Suprapubic skin (tissue), 4 donors: Measurements from ENCODE around the gene EPB41L5.

Source experiments
- EP300 ChIP-seq: sonication (generic); formaldehyde crosslinking; IDR thresholded peaks from one replicate; pipeline ENCODE4 v1.6.1; 2017; ENCODE audit warnings: antibody characterized with exemption
- POLR2A ChIP-seq, 2 donors: fragments of 450-650 bp; IDR thresholded peaks; one replicate each; pipeline ENCODE4 v1.6.1; 2017; ENCODE audit warnings: antibody characterized with exemption in 2 of 2, mild to moderate bottlenecking in 2 of 2, moderate library complexity in 2 of 2
- POLR2AphosphoS5 ChIP-seq, 3 donors: sonication (generic); formaldehyde crosslinking; IDR thresholded peaks; one replicate each; pipeline ENCODE4 v1.6.1; 2017; ENCODE audit warnings: antibody characterized with exemption in 3 of 3
- TF ChIP-seq, protein P1 (sequence below), 2 donors: fragments of 200-600 bp in 1 of 2; fragments of 450-650 bp in 1 of 2; sonication (generic) in 1 of 2; IDR thresholded peaks; one replicate each; pipeline ENCODE4 v1.5.1; 2016 to 2019; ENCODE audit warnings: antibody characterized with exemption in 2 of 2, mild to moderate bottlenecking in 1 of 2, moderate library complexity in 1 of 2

DNA sequence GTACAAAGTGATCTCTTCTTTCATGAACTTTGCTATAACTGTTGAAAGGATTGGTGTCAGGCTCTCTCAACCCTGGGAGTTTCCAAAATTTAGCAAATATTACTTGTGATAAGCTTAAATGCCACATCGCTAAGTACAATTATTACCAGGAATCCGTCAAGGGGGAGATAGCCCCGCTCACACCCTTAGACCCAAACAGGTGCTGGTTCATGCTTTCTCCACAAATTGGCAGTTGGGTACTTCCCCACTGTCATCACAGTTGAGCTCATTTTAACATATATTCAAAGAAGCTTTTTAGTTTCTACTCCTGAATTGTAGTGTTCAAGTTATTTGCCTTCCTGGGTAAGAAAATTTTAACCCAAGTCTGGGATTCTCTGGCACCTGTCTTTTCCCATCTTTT is 29.8 kb upstream of the EPB41L5 start:
- TF ChIP-seq, protein P1, sequence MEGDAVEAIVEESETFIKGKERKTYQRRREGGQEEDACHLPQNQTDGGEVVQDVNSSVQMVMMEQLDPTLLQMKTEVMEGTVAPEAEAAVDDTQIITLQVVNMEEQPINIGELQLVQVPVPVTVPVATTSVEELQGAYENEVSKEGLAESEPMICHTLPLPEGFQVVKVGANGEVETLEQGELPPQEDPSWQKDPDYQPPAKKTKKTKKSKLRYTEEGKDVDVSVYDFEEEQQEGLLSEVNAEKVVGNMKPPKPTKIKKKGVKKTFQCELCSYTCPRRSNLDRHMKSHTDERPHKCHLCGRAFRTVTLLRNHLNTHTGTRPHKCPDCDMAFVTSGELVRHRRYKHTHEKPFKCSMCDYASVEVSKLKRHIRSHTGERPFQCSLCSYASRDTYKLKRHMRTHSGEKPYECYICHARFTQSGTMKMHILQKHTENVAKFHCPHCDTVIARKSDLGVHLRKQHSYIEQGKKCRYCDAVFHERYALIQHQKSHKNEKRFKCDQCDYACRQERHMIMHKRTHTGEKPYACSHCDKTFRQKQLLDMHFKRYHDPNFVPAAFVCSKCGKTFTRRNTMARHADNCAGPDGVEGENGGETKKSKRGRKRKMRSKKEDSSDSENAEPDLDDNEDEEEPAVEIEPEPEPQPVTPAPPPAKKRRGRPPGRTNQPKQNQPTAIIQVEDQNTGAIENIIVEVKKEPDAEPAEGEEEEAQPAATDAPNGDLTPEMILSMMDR (IDR thresholded peaks at IDR 0.05) = no peak
- TF ChIP-seq POLR2A (IDR thresholded peaks at IDR 0.05) (no peak), EP300 (no peak), POLR2AphosphoS5 (IDR thresholded peaks at IDR 0.05) (no peak)
